Adrenal gland (tissue), 12 donors: ENCODE measurements around the gene KCNS1. TPM values are rescaled to one million over a fixed set of nuclear protein-coding genes. Genes with fewer than 3 reads are reported as not detected.

ENCODE experiments used
- DNase-seq, 7 donors: peaks; one replicate each; pipeline ENCODE4 v3.0.0-alpha.2; 2019 to 2020
- H3K27ac ChIP-seq, 5 donors: fragments of 200-600 bp; sonication (generic) in 4 of 5; 1 replicate in 3 of 5; 2 replicates in 2 of 5; pipeline versions ENCODE4 v1.5.1 to v1.8.0; 2016 to 2020; ENCODE audit warnings: mild to moderate bottlenecking in 1 of 5
- H3K27me3 ChIP-seq: fragments of 200-600 bp; 2 replicates; pipeline ENCODE4 v1.8.0; 2021
- H3K36me3 ChIP-seq, 2 donors: fragments of 200-600 bp; replicated peaks in 1 of 2; 1 replicate in 1 of 2; 2 replicates in 1 of 2; pipeline versions ENCODE4 v1.5.1 to v1.8.0; 2018 to 2022
- H3K4me1 ChIP-seq, 2 donors: fragments of 200-600 bp; replicated peaks in 1 of 2; 1 replicate in 1 of 2; 2 replicates in 1 of 2; pipeline versions ENCODE4 v1.5.1 to v1.8.0; 2018 to 2021
- H3K4me3 ChIP-seq, 4 donors: fragments of 200-600 bp; sonication (generic) in 3 of 4; one replicate each; pipeline ENCODE4 v1.5.1; 2016 to 2018
- H3K9me3 ChIP-seq, 3 donors: fragments of 200-600 bp; sonication (generic) in 1 of 3; replicated peaks in 1 of 3; 1 replicate in 2 of 3; 2 replicates in 1 of 3; pipeline versions ENCODE4 v1.5.1 to v1.8.0; 2016 to 2021
- POLR2A ChIP-seq, 2 donors: fragments of 450-650 bp; IDR thresholded peaks; one replicate each; pipeline ENCODE4 v1.6.1; 2017; ENCODE audit warnings: antibody characterized with exemption in 2 of 2, mild to moderate bottlenecking in 2 of 2, moderate library complexity in 1 of 2
- WGBS, 4 donors: extraction: QIAGEN DNeasy Blood & Tissue Kit in 2 of 4; methylation state at CpG; one replicate each; pipeline versions ENCODE4 v1.1.5 to v1.1.7; 2013 to 2017; 5-methylcytosine and 5-hydroxymethylcytosine counted together
- intact Hi-C, 2 donors: fragments of 100-400 bp; cut with DNase I; formaldehyde crosslinking; loops; one replicate each; pipeline versions ENCODE4 v1.14.1 to v1.15.0; 2022 to 2023
- polyA plus RNA-seq, 3 donors: library from polyadenylated mRNA; stranded (reverse); fragments of 200-250 nt in 2 of 3; fragments of 350-450 nt in 1 of 3; fragmentation: Illumina TruSeq in 1 of 3; extraction: RNeasy Lipid Tissue Mini Kit (QIAGEN cat#74804) in 1 of 3; gene quantifications; one replicate each; pipeline ENCODE4 v1.2.3, GENCODE V29; 2013 to 2014
- total RNA-seq, 9 donors: library from RNA; depleted of rRNA in 4 of 9; stranded (reverse); fragments of >200 nt in 4 of 9; fragments of 120-200 nt in 1 of 9; fragmentation: NEBNext Ultra II Directional in 1 of 9; extraction: Animal tissue kit (Norgen Biotek cat#: 25700) in 1 of 9; gene quantifications; one replicate each; pipeline versions ENCODE4 v1.1.0 to v1.2.4, GENCODE V29; 2013 to 2023
- TF ChIP-seq, protein P1 (sequence below), 6 experiments: fragments of 450-650 bp in 4 of 6; fragments of 200-600 bp in 2 of 6; sonication (generic) in 1 of 6; IDR thresholded peaks; 1 replicate in 5 of 6; 2 replicates in 1 of 6; pipeline versions ENCODE4 v1.5.1 to v1.8.0; 2016 to 2021; ENCODE audit warnings: antibody characterized with exemption in 6 of 6, mild to moderate bottlenecking in 2 of 6, moderate library complexity in 1 of 6
- donor health status: healthy with polysubstance abuse.
- donor health status: Bipolar disorder and iron deficiency.
- donor health status: DM: yes; HTN: yes; CAD: no.
- donor health status: DM: no; HTN: no; CAD: no.
- donor health status: DM: no; HTN: no; CAD: no.
- donor health status: DM: yes; HTN: yes; CAD: no.

Gene KCNS1
- total and polyA plus RNA-seq, 12 donors: 0.21 to 3.7 (median 0.42) TPM

DNA sequence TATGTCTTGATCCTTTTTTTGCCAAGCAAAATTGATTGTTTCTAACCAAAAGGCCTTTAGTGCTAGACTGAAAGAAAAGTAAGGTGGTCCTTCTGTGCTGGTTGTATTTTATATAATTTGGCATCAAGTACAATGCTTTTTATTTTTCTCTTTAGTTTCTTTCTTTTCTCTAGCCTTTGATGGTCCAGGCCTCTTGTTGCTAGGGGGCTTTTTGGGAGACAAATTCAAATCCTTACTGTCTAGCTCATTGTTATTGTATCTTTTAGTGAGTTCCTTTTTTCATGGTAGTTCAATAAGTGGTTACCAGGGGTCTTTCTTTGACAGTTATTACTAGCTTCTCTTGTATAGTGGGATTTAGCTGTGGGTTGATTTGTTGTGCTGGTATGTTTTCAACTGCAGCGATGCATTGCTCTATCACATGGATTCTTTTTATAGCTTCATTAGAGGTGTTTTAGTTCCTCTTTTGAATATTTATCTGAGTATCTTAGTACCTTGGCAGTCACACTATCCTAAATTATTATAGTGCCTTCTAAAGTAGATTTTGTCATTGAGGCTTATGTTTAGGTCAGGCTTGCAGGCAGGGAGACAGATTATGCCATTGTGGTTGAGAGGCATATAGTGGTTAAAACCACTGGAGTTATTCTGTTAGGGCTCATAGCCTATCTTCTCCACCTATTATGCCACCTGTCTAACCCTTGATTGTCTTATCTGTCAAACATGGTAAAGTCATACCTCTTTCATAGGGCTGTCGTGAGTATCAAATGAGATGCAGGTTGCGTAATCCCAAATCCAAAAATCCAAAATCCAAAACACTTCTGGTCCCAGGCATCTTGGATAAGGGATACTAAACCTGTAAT, 49.5 kb downstream of the KCNS1 start:
- 87 to 90% (median 88%) methylated on average over 3 of the region's 3 CpGs for WGBS, 4 donors
- H3K27me3 ChIP-seq: no peaks in the 10 kb centered on the region
- H3K36me3 ChIP-seq: no peaks in the 10 kb centered on the region
- no peak overlapping the region for H3K27ac ChIP-seq
- intact Hi-C loops: no loop called here
- no peak overlapping the region for H3K4me3 ChIP-seq
- DNase-seq: no peak
- H3K4me1 ChIP-seq: peaks cover 7 to 17% of the 10 kb centered on the region in 2 donors
- H3K9me3 ChIP-seq: no peaks in the 10 kb centered on the region
- no peak for TF ChIP-seq POLR2A (IDR thresholded peaks at IDR 0.05)
- TF ChIP-seq, protein P1, sequence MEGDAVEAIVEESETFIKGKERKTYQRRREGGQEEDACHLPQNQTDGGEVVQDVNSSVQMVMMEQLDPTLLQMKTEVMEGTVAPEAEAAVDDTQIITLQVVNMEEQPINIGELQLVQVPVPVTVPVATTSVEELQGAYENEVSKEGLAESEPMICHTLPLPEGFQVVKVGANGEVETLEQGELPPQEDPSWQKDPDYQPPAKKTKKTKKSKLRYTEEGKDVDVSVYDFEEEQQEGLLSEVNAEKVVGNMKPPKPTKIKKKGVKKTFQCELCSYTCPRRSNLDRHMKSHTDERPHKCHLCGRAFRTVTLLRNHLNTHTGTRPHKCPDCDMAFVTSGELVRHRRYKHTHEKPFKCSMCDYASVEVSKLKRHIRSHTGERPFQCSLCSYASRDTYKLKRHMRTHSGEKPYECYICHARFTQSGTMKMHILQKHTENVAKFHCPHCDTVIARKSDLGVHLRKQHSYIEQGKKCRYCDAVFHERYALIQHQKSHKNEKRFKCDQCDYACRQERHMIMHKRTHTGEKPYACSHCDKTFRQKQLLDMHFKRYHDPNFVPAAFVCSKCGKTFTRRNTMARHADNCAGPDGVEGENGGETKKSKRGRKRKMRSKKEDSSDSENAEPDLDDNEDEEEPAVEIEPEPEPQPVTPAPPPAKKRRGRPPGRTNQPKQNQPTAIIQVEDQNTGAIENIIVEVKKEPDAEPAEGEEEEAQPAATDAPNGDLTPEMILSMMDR (IDR thresholded peaks at IDR 0.05): no peak

DNA sequence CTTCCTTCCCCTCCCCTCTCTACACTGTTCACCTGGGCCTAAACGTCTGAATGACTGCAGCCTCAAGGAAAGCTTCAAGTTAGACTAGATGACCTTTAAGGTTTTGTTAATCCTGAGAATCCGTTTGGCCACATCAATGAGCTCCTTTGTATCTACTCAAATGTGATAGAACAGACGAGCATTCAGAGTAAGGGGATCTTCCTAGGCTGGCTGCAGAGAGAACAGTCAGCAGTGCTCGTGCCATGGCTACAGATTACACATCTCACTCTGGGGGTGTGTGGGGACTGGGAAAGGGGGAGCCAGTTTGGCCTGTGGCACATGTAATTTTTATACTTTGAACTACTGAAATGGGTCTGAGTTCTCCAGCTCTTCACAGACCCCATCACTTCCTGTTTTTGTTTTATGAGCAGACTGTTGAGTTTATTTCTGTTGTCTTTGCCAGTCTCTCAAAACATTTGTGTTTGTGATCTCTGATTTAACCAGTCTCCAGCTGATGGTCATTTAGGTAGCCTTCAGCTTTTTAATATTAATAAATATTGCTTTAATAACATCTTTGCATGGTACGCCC, 50.9 kb downstream of the KCNS1 start:
- H3K27ac ChIP-seq: no peak overlapping the region
- H3K4me1 ChIP-seq: peaks cover 7 to 17% of the 10 kb centered on the region in 2 donors
- TF ChIP-seq, protein P1 (IDR thresholded peaks at IDR 0.05): no peak
- no peak for TF ChIP-seq POLR2A (IDR thresholded peaks at IDR 0.05)
- no peak overlapping the region for H3K4me3 ChIP-seq
- WGBS, 4 donors: 72 to 83% (median 76%) methylated on average over 5 of the region's 5 CpGs
- H3K36me3 ChIP-seq: no peaks in the 10 kb centered on the region
- intact Hi-C loops: no loop called here
- H3K9me3 ChIP-seq: no peaks in the 10 kb centered on the region
- DNase-seq: no peak
- no peaks in the 10 kb centered on the region for H3K27me3 ChIP-seq

GRCh38 chr20:45049438-45049837, 51.5 kb downstream of the KCNS1 start:
- no peak for DNase-seq
- no peaks in the 10 kb centered on the region for H3K27me3 ChIP-seq
- intact Hi-C loops: no loop called here
- H3K4me1 ChIP-seq: peaks cover 7 to 20% of the 10 kb centered on the region in 2 donors
- no peaks in the 10 kb centered on the region for H3K9me3 ChIP-seq
- TF ChIP-seq, protein P1 (IDR thresholded peaks at IDR 0.05): no peak
- TF ChIP-seq POLR2A (IDR thresholded peaks at IDR 0.05): no peak
- WGBS, 4 donors: 73 to 83% (median 78%) methylated on average over 3 of the region's 3 CpGs
- no peak overlapping the region for H3K27ac ChIP-seq
- H3K4me3 ChIP-seq: no peak overlapping the region
- no peaks in the 10 kb centered on the region for H3K36me3 ChIP-seq

GRCh38 chr20:45047581-45048119, 53.3 kb downstream of the KCNS1 start:
- Histone ChIP-seq H3K4me1 (peaks cover 4 to 15% of the 10 kb centered on the region in 2 donors), H3K27ac (no peak overlapping the region), H3K27me3 (no peaks in the 10 kb centered on the region), H3K4me3 (no peak overlapping the region), H3K9me3 (no peaks in the 10 kb centered on the region), H3K36me3 (no peaks in the 10 kb centered on the region)
- TF ChIP-seq POLR2A (IDR thresholded peaks at IDR 0.05): no peak
- TF ChIP-seq, protein P1 (IDR thresholded peaks at IDR 0.05): no peak
- 90 to 98% (median 94%) methylated on average over 2 of the region's 2 CpGs for WGBS, 4 donors
- intact Hi-C loops: no loop called here
- no peak for DNase-seq
